Activated CD4-positive, alpha-beta T cell treated with anti-CD3 and anti-CD28 coated beads, Interleukin-2, amount 50 U/mL, for 48 hours (primary cell): ENCODE results near the gene RPL10L.

ENCODE experiments used
- DNase-seq, 2 experiments: peaks; one replicate each; pipeline ENCODE4 v3.0.0-alpha.2; 2020

Gene RPL10L

GRCh38 chr14:46651526-46652144, at the start of gene RPL10L:
TSS of gene RPL10L (minus strand) at chr14:46651781. CDS start at chr14:46651736, 45 bp downstream.
- DNase-seq, result no peak

DNA sequence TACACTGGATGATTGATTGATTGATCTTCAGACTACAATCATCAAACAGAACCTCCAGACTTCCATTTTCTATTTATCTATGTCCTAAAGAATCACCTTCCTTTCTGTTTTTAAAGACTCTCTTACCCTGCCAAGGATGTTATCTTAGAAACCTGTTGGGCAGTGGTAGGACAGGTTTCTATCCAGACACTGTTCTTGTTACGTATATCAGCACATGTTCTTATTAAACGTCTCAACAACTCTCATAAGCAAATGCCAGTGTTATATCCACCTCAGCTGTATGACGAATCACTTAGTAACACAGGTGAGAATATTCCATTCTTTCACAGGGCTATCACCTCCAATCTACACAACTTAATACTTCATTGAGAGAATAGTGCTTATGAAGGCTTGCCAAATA, 40.2 kb upstream of the RPL10L start:
- DNase-seq, result no peak

DNA sequence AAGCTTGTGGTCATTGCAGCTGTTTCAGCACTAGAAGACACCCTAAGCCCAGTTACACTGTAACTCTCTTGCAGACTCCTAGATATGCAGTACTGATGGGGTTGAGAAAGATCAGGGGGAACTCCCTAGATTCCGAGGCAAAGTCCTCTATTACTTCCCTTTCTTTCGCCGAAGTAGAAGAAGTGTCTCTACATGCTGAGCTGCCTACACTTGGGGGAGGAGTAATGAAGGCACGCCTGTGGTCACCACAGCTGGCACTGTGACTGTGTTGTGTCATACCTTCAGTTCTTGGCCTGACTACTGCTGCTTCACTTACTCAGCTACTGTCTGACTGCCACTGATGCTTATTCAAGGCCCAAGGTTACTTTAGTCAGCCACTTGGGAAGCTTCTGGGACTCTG, 35.1 kb upstream of the RPL10L start:
- DNase-seq, result no peak

GRCh38 chr14:46672128-46672527, 20.5 kb upstream of the RPL10L start:
- no peak for DNase-seq

DNA sequence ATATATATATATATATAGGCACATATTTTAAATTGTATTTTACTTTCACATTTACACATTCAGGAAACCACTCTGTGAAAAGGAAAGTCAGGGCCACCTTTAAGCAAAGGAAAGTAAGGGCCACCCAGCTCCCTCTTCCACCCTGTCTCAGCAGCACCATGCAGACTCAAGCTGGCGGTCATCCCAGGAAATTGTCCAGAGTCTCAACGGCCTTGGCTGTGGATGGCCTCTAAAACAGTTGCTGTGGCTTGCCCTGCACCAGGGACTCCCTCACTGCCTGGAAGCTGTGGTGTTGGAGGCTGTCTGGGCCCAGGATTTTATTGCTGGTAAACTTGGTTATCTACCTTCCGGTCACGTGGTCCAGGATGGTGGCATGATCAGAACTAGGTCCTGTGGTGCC, 11.8 kb upstream of the RPL10L start:
- DNase-seq, result no peak

DNA sequence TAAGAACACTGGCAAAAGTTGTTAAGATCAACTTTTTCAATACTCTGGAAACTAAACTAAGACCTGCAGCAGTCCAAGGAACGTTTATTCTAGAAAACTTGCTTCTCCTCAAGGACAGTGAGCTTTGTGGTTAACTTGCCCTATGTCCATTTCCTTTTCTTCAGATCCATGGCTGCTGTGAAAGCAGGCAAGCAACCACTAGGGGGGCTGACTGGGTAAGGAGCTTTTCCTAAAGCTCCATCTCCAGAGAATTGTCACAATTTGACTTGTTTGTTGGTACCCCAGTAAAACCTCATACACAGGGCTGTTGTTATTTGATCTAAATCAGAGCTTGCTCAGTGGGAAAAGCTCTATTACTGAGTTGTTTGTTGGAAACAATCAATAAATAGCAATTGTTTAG, 10.1 kb upstream of the RPL10L start:
- DNase-seq, result no peak

GRCh38 chr14:46653031-46653755, 1.6 kb upstream of the RPL10L start:
- no peak for DNase-seq

GRCh38 chr14:46646796-46647195, 4.8 kb downstream of the RPL10L start:
- no peak for DNase-seq

GRCh38 chr14:46626876-46627275, 24.7 kb downstream of the RPL10L start:
- no peak for DNase-seq
